ENCODE data around the gene NCS1. TPM values are rescaled to one million over a fixed set of nuclear protein-coding genes. Genes with fewer than 3 reads are reported as not detected.

NCS1 gene
- total and polyA plus RNA-seq, 9 of the 15 experiments (the other 6 are each of a cell fraction or from before 2014, with no cell fraction given), result 0.28 to 27.0 (median 9.6) TPM

DNA sequence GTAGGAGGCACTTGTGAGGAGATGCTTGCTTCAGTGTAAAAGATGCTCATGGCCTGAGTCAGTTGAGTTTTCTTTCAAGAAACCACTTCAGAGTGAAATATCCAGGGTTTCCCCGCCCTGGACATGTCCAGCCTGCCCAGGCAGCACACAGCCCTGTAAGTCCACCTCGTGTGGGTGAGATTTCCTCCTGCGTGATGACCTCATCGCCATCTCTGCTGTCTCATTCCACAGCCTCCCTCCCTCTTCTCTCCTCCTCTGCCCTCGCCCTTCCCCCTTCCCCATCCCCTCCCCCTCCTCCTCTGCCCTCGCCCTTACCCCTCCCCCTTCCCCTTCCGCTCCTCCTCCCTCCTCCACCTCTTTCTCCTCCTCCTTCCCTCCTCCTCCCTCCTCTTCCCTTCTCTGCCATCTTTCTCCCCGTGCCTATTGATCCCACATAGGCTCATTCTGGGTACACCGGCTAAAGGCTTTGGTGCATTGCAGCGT is 34.0 kb upstream of the NCS1 start (continued):
- TF ChIP-seq, protein P1, sequence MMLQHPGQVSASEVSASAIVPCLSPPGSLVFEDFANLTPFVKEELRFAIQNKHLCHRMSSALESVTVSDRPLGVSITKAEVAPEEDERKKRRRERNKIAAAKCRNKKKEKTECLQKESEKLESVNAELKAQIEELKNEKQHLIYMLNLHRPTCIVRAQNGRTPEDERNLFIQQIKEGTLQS (IDR thresholded peaks at IDR 0.05), result peak; percentile 98
- TF ChIP-seq, protein P1 (CRISPR knock-in tag; conservative IDR thresholded peaks at IDR 0.05), result no peak
- peak; percentile 65 for TF ChIP-seq ARID1B (IDR thresholded peaks at IDR 0.05)
- no peak for TF ChIP-seq ZNF668 (CRISPR knock-in tag; IDR thresholded peaks at IDR 0.05)
- no peak for TF ChIP-seq ZNF239 (CRISPR knock-in tag; IDR thresholded peaks at IDR 0.05)
- TF ChIP-seq, protein P2, sequence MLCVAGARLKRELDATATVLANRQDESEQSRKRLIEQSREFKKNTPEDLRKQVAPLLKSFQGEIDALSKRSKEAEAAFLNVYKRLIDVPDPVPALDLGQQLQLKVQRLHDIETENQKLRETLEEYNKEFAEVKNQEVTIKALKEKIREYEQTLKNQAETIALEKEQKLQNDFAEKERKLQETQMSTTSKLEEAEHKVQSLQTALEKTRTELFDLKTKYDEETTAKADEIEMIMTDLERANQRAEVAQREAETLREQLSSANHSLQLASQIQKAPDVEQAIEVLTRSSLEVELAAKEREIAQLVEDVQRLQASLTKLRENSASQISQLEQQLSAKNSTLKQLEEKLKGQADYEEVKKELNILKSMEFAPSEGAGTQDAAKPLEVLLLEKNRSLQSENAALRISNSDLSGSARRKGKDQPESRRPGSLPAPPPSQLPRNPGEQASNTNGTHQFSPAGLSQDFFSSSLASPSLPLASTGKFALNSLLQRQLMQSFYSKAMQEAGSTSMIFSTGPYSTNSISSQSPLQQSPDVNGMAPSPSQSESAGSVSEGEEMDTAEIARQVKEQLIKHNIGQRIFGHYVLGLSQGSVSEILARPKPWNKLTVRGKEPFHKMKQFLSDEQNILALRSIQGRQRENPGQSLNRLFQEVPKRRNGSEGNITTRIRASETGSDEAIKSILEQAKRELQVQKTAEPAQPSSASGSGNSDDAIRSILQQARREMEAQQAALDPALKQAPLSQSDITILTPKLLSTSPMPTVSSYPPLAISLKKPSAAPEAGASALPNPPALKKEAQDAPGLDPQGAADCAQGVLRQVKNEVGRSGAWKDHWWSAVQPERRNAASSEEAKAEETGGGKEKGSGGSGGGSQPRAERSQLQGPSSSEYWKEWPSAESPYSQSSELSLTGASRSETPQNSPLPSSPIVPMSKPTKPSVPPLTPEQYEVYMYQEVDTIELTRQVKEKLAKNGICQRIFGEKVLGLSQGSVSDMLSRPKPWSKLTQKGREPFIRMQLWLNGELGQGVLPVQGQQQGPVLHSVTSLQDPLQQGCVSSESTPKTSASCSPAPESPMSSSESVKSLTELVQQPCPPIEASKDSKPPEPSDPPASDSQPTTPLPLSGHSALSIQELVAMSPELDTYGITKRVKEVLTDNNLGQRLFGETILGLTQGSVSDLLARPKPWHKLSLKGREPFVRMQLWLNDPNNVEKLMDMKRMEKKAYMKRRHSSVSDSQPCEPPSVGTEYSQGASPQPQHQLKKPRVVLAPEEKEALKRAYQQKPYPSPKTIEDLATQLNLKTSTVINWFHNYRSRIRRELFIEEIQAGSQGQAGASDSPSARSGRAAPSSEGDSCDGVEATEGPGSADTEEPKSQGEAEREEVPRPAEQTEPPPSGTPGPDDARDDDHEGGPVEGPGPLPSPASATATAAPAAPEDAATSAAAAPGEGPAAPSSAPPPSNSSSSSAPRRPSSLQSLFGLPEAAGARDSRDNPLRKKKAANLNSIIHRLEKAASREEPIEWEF (CRISPR knock-in tag; IDR thresholded peaks at IDR 0.05), result no peak
- no peak for TF ChIP-seq PHTF2 (CRISPR knock-in tag; IDR thresholded peaks at IDR 0.05)
- TF ChIP-seq NELFE (IDR thresholded peaks at IDR 0.05; ENCODE audit: insufficient read depth, insufficient read length), result no peak
- TF ChIP-seq, protein P3, sequence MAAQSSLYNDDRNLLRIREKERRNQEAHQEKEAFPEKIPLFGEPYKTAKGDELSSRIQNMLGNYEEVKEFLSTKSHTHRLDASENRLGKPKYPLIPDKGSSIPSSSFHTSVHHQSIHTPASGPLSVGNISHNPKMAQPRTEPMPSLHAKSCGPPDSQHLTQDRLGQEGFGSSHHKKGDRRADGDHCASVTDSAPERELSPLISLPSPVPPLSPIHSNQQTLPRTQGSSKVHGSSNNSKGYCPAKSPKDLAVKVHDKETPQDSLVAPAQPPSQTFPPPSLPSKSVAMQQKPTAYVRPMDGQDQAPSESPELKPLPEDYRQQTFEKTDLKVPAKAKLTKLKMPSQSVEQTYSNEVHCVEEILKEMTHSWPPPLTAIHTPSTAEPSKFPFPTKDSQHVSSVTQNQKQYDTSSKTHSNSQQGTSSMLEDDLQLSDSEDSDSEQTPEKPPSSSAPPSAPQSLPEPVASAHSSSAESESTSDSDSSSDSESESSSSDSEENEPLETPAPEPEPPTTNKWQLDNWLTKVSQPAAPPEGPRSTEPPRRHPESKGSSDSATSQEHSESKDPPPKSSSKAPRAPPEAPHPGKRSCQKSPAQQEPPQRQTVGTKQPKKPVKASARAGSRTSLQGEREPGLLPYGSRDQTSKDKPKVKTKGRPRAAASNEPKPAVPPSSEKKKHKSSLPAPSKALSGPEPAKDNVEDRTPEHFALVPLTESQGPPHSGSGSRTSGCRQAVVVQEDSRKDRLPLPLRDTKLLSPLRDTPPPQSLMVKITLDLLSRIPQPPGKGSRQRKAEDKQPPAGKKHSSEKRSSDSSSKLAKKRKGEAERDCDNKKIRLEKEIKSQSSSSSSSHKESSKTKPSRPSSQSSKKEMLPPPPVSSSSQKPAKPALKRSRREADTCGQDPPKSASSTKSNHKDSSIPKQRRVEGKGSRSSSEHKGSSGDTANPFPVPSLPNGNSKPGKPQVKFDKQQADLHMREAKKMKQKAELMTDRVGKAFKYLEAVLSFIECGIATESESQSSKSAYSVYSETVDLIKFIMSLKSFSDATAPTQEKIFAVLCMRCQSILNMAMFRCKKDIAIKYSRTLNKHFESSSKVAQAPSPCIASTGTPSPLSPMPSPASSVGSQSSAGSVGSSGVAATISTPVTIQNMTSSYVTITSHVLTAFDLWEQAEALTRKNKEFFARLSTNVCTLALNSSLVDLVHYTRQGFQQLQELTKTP (IDR thresholded peaks at IDR 0.05; ENCODE audit: low read depth in 1 of 2, partially characterized antibody in 2 of 2), result peak in 1 of 2 experiments; percentile 28
- TF ChIP-seq, protein P4, sequence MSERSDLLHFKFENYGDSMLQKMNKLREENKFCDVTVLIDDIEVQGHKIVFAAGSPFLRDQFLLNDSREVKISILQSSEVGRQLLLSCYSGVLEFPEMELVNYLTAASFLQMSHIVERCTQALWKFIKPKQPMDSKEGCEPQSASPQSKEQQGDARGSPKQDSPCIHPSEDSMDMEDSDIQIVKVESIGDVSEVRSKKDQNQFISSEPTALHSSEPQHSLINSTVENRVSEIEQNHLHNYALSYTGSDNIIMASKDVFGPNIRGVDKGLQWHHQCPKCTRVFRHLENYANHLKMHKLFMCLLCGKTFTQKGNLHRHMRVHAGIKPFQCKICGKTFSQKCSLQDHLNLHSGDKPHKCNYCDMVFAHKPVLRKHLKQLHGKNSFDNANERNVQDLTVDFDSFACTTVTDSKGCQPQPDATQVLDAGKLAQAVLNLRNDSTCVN (CRISPR knock-in tag; IDR thresholded peaks at IDR 0.05), result no peak
- TF ChIP-seq ZSCAN29 (IDR thresholded peaks at IDR 0.05), result no peak
- TF ChIP-seq CREM (IDR thresholded peaks at IDR 0.05; ENCODE audit: low read depth), result peak; percentile 76
- no peak for TF ChIP-seq CHD2 (IDR thresholded peaks at IDR 0.05; ENCODE audit: low read depth, low read length)
- TF ChIP-seq SREBF2 (CRISPR knock-in tag; IDR thresholded peaks at IDR 0.05), result no peak
- TF ChIP-seq MYBL2 (IDR thresholded peaks at IDR 0.05; ENCODE audit: low read depth), result no peak
- TF ChIP-seq MYBL2 (CRISPR knock-in tag; IDR thresholded peaks at IDR 0.05; ENCODE audit: borderline replicate concordance), result no peak
- TF ChIP-seq, protein P5, sequence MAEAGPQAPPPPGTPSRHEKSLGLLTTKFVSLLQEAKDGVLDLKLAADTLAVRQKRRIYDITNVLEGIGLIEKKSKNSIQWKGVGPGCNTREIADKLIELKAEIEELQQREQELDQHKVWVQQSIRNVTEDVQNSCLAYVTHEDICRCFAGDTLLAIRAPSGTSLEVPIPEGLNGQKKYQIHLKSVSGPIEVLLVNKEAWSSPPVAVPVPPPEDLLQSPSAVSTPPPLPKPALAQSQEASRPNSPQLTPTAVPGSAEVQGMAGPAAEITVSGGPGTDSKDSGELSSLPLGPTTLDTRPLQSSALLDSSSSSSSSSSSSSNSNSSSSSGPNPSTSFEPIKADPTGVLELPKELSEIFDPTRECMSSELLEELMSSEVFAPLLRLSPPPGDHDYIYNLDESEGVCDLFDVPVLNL (CRISPR knock-in tag; IDR thresholded peaks at IDR 0.05; ENCODE audit: low read depth), result no peak

All from K562 (cell line).